ENCODE data around the gene RGL1. TPM values are rescaled to one million over a fixed set of nuclear protein-coding genes. Genes with fewer than 3 reads are reported as not detected.

The RGL1 gene
- total RNA-seq, 4 donors from 2014 or later = 31.5 to 51.5 (median 37.5) TPM

- Histone ChIP-seq H3K9me3 (no peaks in the 10 kb centered on the region), H3K36me3 (no peaks in the 10 kb centered on the region), H3K27me3 (no peaks in the 10 kb centered on the region), H3K4me3 (peak overlapping the region; percentile 61 to 71 (median 71)), H3K4me1 (peaks cover 12 to 58% (median 54%) of the 10 kb centered on the region in 4 donors), H3K27ac (replicated peaks in 1 of 4) (peak overlapping the region; percentile 82 to 86 (median 86))
- intact Hi-C loops (cut with DNase I) = no loop called here
- no peak for TF ChIP-seq POLR2A (IDR thresholded peaks at IDR 0.05; ENCODE audit: low read depth)
- no peak for TF ChIP-seq EP300 (IDR thresholded peaks at IDR 0.05)
- TF ChIP-seq POLR2AphosphoS5 (IDR thresholded peaks at IDR 0.05) = no peak
- no peak for TF ChIP-seq CTCF (IDR thresholded peaks at IDR 0.05)
- no peak for DNase-seq (ENCODE audit: extremely low spot score)
- WGBS = 15% methylated on average over 4 of the region's 4 CpGs
Measured at GRCh38 chr1:183806125-183806524, 1.2 kb downstream of the RGL1 start.

GRCh38 chr1:183806675-183807074 lies 1.8 kb downstream of the RGL1 start:
- Histone ChIP-seq H3K9me3 (no peaks in the 10 kb centered on the region), H3K27ac (replicated peaks in 1 of 4) (peak overlapping the region; percentile 82 to 86 (median 86)), H3K4me1 (peaks cover 15 to 63% (median 60%) of the 10 kb centered on the region in 4 donors), H3K27me3 (no peaks in the 10 kb centered on the region), H3K36me3 (no peaks in the 10 kb centered on the region), H3K4me3 (peak overlapping the region; percentile 61 to 71 (median 71))
- no peak for DNase-seq (ENCODE audit: extremely low spot score)
- intact Hi-C loops (cut with DNase I) = no loop called here
- 57% methylated on average over 1 of the region's 1 CpG for WGBS
- no peak for TF ChIP-seq EP300 (IDR thresholded peaks at IDR 0.05)
- TF ChIP-seq CTCF (IDR thresholded peaks at IDR 0.05) = no peak
- no peak for TF ChIP-seq POLR2A (IDR thresholded peaks at IDR 0.05; ENCODE audit: low read depth)
- no peak for TF ChIP-seq POLR2AphosphoS5 (IDR thresholded peaks at IDR 0.05)

GRCh38 chr1:183807549-183808168 lies 2.7 kb downstream of the RGL1 start:
- Histone ChIP-seq H3K4me3 (peak overlapping the region; percentile 61 to 71 (median 71)), H3K27ac (replicated peaks in 1 of 4) (peak overlapping the region in 3 of 4 donors; percentile 82 to 86 (median 86)), H3K4me1 (peaks cover 20 to 73% (median 70%) of the 10 kb centered on the region in 4 donors), H3K9me3 (no peaks in the 10 kb centered on the region), H3K27me3 (no peaks in the 10 kb centered on the region), H3K36me3 (no peaks in the 10 kb centered on the region)
- no peak for DNase-seq (ENCODE audit: extremely low spot score)
- TF ChIP-seq CTCF (IDR thresholded peaks at IDR 0.05) = no peak
- peak in 1 of 2 donors; percentile 18 for TF ChIP-seq POLR2AphosphoS5 (IDR thresholded peaks at IDR 0.05)
- 75% methylated on average over 1 of the region's 2 CpGs for whole genome bisulfite sequencing
- intact Hi-C loops (cut with DNase I) = no loop called here

GRCh38 chr1:183808296-183809027 lies 3.5 kb downstream of the RGL1 start:
- peaks cover 27 to 81% (median 78%) of the 10 kb centered on the region in 4 donors for H3K4me1 ChIP-seq
- DNase-seq (ENCODE audit: extremely low spot score) = no peak
- peak overlapping the region in 2 of 4 donors; percentile 34 to 86 for H3K27ac ChIP-seq (replicated peaks in 1 of 4)
- intact Hi-C loops (cut with DNase I) = no loop called here
- no peaks in the 10 kb centered on the region for H3K36me3 ChIP-seq
- no peak for TF ChIP-seq EP300 (IDR thresholded peaks at IDR 0.05)
- TF ChIP-seq POLR2AphosphoS5 (IDR thresholded peaks at IDR 0.05) = no peak
- TF ChIP-seq CTCF (IDR thresholded peaks at IDR 0.05) = no peak
- no peak for TF ChIP-seq POLR2A (IDR thresholded peaks at IDR 0.05; ENCODE audit: low read depth)
- H3K27me3 ChIP-seq = no peaks in the 10 kb centered on the region
- H3K9me3 ChIP-seq = no peaks in the 10 kb centered on the region
- H3K4me3 ChIP-seq = peak overlapping the region; percentile 61 to 71 (median 71)
- 72% methylated on average over 2 of the region's 2 CpGs for WGBS

Data from esophagus muscularis mucosa (tissue), 4 donors.